GM21515 (cell line): ENCODE results near the gene RPL14.
"Not testable (repeated sequence)": the region's sequence is repeated elsewhere in the genome, so short reads cannot be mapped to it uniquely, and the experiment has no call there.

Experiments
- ATAC-seq: cut with Tn5 transposase; IDR thresholded peaks from one replicate; pipeline ENCODE4 v1.9.1; 2021; ENCODE audit not compliant: unreplicated experiment

RPL14 gene

GRCh38 chr3:40462838-40463237, 5.7 kb downstream of the RPL14 start:
- not testable (repeated sequence) for ATAC-seq

GRCh38 chr3:40463579-40463978, 6.4 kb downstream of the RPL14 start:
- ATAC-seq, result no peak

GRCh38 chr3:40464339-40465110, 7.4 kb downstream of the RPL14 start:
- ATAC-seq, result no peak

GRCh38 chr3:40465111-40465407, 7.9 kb downstream of the RPL14 start:
- no peak for ATAC-seq

- ATAC-seq, result no peak
Observed at GRCh38 chr3:40465456-40465855, 8.3 kb downstream of the RPL14 start.

- ATAC-seq, result no peak
Observed at GRCh38 chr3:40468018-40468417, 10.9 kb downstream of the RPL14 start.

- ATAC-seq, result no peak
Observed at GRCh38 chr3:40470701-40471100, 13.6 kb downstream of the RPL14 start.

- peak; percentile 83 for ATAC-seq
Observed at GRCh38 chr3:40476478-40477470, 19.6 kb downstream of the RPL14 start, which contains the start of gene ZNF619. Gene ZNF619 (plus strand): TSS chr3:40477122. CDS start chr3:40477980, 858 bp downstream.

GRCh38 chr3:40477666-40478065, 20.5 kb downstream of the RPL14 start:
- no peak for ATAC-seq

GRCh38 chr3:40487172-40487571, 30.0 kb downstream of the RPL14 start:
- no peak for ATAC-seq

- ATAC-seq, result no peak
Observed at GRCh38 chr3:40490916-40491315, 33.8 kb downstream of the RPL14 start.

GRCh38 chr3:40494698-40495097, 37.6 kb downstream of the RPL14 start:
- ATAC-seq, result no peak

GRCh38 chr3:40497288-40497687, 40.1 kb downstream of the RPL14 start:
- ATAC-seq, result no peak

GRCh38 chr3:40499952-40500351, 42.8 kb downstream of the RPL14 start:
- ATAC-seq, result no peak

GRCh38 chr3:40502034-40502433, 44.9 kb downstream of the RPL14 start:
- no peak for ATAC-seq

GRCh38 chr3:40504636-40505430, 47.7 kb downstream of the RPL14 start:
- ATAC-seq, result no peak

- peak; percentile 75 for ATAC-seq
Observed at GRCh38 chr3:40505599-40506462, 48.7 kb downstream of the RPL14 start, which contains the start of gene ZNF620. Gene ZNF620 (plus strand): TSS chr3:40506039. CDS start chr3:40506353, 314 bp downstream.

- ATAC-seq, result no peak
Observed at GRCh38 chr3:40511031-40511718, 54.0 kb downstream of the RPL14 start.

GRCh38 chr3:40516201-40516600, 59.1 kb downstream of the RPL14 start:
- ATAC-seq, result no peak
